Adrenal gland (tissue), 5 donors: ENCODE measurements around the gene KLF15.

Experiments used
- POLR2A ChIP-seq, 2 donors: fragments of 450-650 bp; IDR thresholded peaks; one replicate each; pipeline ENCODE4 v1.6.1; 2017; ENCODE audit warnings: antibody characterized with exemption in 2 of 2, mild to moderate bottlenecking in 2 of 2, moderate library complexity in 1 of 2
- TF ChIP-seq, protein P1 (sequence below), 6 experiments: fragments of 450-650 bp in 4 of 6; fragments of 200-600 bp in 2 of 6; sonication (generic) in 1 of 6; IDR thresholded peaks; 1 replicate in 5 of 6; 2 replicates in 1 of 6; pipeline versions ENCODE4 v1.5.1 to v1.8.0; 2016 to 2021; ENCODE audit warnings: antibody characterized with exemption in 6 of 6, mild to moderate bottlenecking in 2 of 6, moderate library complexity in 1 of 6
- donor health status: DM: no; HTN: no; CAD: no.

- TF ChIP-seq, protein P1, sequence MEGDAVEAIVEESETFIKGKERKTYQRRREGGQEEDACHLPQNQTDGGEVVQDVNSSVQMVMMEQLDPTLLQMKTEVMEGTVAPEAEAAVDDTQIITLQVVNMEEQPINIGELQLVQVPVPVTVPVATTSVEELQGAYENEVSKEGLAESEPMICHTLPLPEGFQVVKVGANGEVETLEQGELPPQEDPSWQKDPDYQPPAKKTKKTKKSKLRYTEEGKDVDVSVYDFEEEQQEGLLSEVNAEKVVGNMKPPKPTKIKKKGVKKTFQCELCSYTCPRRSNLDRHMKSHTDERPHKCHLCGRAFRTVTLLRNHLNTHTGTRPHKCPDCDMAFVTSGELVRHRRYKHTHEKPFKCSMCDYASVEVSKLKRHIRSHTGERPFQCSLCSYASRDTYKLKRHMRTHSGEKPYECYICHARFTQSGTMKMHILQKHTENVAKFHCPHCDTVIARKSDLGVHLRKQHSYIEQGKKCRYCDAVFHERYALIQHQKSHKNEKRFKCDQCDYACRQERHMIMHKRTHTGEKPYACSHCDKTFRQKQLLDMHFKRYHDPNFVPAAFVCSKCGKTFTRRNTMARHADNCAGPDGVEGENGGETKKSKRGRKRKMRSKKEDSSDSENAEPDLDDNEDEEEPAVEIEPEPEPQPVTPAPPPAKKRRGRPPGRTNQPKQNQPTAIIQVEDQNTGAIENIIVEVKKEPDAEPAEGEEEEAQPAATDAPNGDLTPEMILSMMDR (IDR thresholded peaks at IDR 0.05) = no peak
- no peak for TF ChIP-seq POLR2A (IDR thresholded peaks at IDR 0.05)
Measured at GRCh38 chr3:126304704-126305103, 52.5 kb downstream of the KLF15 start.
